HCT116 (cell line): ENCODE measurements around the gene NF1.

Experiments
- CEBPB ChIP-seq: IDR thresholded peaks from 2 replicates; pipeline ENCODE4 v1.6.1; 2012; ENCODE audit warnings: low read depth
- POLR2A ChIP-seq: IDR thresholded peaks from 2 replicates; pipeline ENCODE4 v1.7.0; 2011; ENCODE audit warnings: borderline replicate concordance; ENCODE audit not compliant: insufficient read depth, insufficient read length; ENCODE audit errors: extremely low read depth

GRCh38 chr17:31398381-31399311 is 303.9 kb downstream of the NF1 start:
- TF ChIP-seq POLR2A, result no peak
- TF ChIP-seq CEBPB, result no peak
